ENCODE data around the gene STARD7.
A peak's percentile ranks its signal among the peaks of the same experiment; 100 is the strongest.
"Not testable (repeated sequence)": the region's sequence is repeated elsewhere in the genome, so short reads cannot be mapped to it uniquely, and the experiment has no call there.

STARD7 gene

GRCh38 chr2:96208143-96209010 lies at the start of gene STARD7:
Gene STARD7, minus strand, starts transcription at chr2:96208827. Its CDS starts 393 bp downstream, at chr2:96208434.
- peak; percentile 100 for DNase-seq (ENCODE audit: low read depth, low spot score)

GRCh38 chr2:96257744-96258143 lies 49.1 kb upstream of the STARD7 start:
- DNase-seq (ENCODE audit: low read depth, low spot score) = not testable (repeated sequence)

GRCh38 chr2:96256611-96257113 lies 48.0 kb upstream of the STARD7 start:
- DNase-seq (ENCODE audit: low read depth, low spot score) = no peak

- DNase-seq (ENCODE audit: low read depth, low spot score) = no peak
Measured at GRCh38 chr2:96254571-96254970, 45.9 kb upstream of the STARD7 start.

- DNase-seq (ENCODE audit: low read depth, low spot score) = no peak
Measured at GRCh38 chr2:96253006-96253405, 44.4 kb upstream of the STARD7 start.

- DNase-seq (ENCODE audit: low read depth, low spot score) = no peak
Measured at GRCh38 chr2:96252526-96252925, 43.9 kb upstream of the STARD7 start.

GRCh38 chr2:96251721-96252292 lies 43.2 kb upstream of the STARD7 start:
- peak; percentile 96 for DNase-seq (ENCODE audit: low read depth, low spot score)

GRCh38 chr2:96250188-96250587 lies 41.6 kb upstream of the STARD7 start:
- no peak for DNase-seq (ENCODE audit: low read depth, low spot score)

GRCh38 chr2:96249654-96250053 lies 41.0 kb upstream of the STARD7 start:
- no peak for DNase-seq (ENCODE audit: low read depth, low spot score)

GRCh38 chr2:96248624-96249023 lies 40.0 kb upstream of the STARD7 start:
- no peak for DNase-seq (ENCODE audit: low read depth, low spot score)

- DNase-seq (ENCODE audit: low read depth, low spot score) = no peak
Measured at GRCh38 chr2:96247896-96248295, 39.3 kb upstream of the STARD7 start.

GRCh38 chr2:96247009-96247408 lies 38.4 kb upstream of the STARD7 start:
- DNase-seq (ENCODE audit: low read depth, low spot score) = no peak

- no peak for DNase-seq (ENCODE audit: low read depth, low spot score)
Measured at GRCh38 chr2:96245609-96246390, 37.2 kb upstream of the STARD7 start.

- no peak for DNase-seq (ENCODE audit: low read depth, low spot score)
Measured at GRCh38 chr2:96243843-96244242, 35.2 kb upstream of the STARD7 start.

- DNase-seq (ENCODE audit: low read depth, low spot score) = peak; percentile 56
Measured at GRCh38 chr2:96241900-96242611, 33.4 kb upstream of the STARD7 start.

GRCh38 chr2:96241227-96241626 lies 32.6 kb upstream of the STARD7 start:
- no peak for DNase-seq (ENCODE audit: low read depth, low spot score)

- DNase-seq (ENCODE audit: low read depth, low spot score) = no peak
Measured at GRCh38 chr2:96240341-96241038, 31.9 kb upstream of the STARD7 start.

GRCh38 chr2:96239745-96240264 lies 31.2 kb upstream of the STARD7 start:
- no peak for DNase-seq (ENCODE audit: low read depth, low spot score)

- DNase-seq (ENCODE audit: low read depth, low spot score) = no peak
Measured at GRCh38 chr2:96239091-96239490, 30.5 kb upstream of the STARD7 start.

- no peak for DNase-seq (ENCODE audit: low read depth, low spot score)
Measured at GRCh38 chr2:96238266-96238665, 29.6 kb upstream of the STARD7 start.

- no peak for DNase-seq (ENCODE audit: low read depth, low spot score)
Measured at GRCh38 chr2:96236882-96237281, 28.3 kb upstream of the STARD7 start.
